Vagina (tissue), 2 donors: ENCODE data around the gene RBM20. TPM values are rescaled to one million over a fixed set of nuclear protein-coding genes. Genes with fewer than 3 reads are reported as not detected.
"Not testable (repeated sequence)": the region's sequence is repeated elsewhere in the genome, so short reads cannot be mapped to it uniquely, and the experiment has no call there.

ENCODE experiments used
- DNase-seq, 2 donors: peaks; one replicate each; pipeline ENCODE4 v3.0.0-alpha.2; 2017; ENCODE audit errors: extremely low spot score in 2 of 2
- H3K27ac ChIP-seq: fragments of 200-600 bp; sonication (generic); one replicate; pipeline ENCODE4 v1.5.1; 2019
- H3K27me3 ChIP-seq: fragments of 200-600 bp; sonication (generic); one replicate; pipeline ENCODE4 v1.5.1; 2019
- H3K36me3 ChIP-seq, 2 donors: fragments of 200-600 bp; sonication (generic); one replicate each; pipeline ENCODE4 v1.5.1; 2017 to 2019
- H3K4me1 ChIP-seq: fragments of 200-600 bp; sonication (generic); one replicate; pipeline ENCODE4 v1.5.1; 2019
- H3K4me3 ChIP-seq, 2 donors: fragments of 200-600 bp; sonication (generic); 1 replicate in 1 of 2; 2 replicates in 1 of 2; pipeline ENCODE4 v1.5.1; 2016 to 2019
- H3K9me3 ChIP-seq: fragments of 200-600 bp; sonication (generic); one replicate; pipeline ENCODE4 v1.5.1; 2019
- CTCF ChIP-seq, 3 experiments: fragments of 450-650 bp in 2 of 3; fragments of 200-600 bp in 1 of 3; sonication (generic) in 1 of 3; IDR thresholded peaks; one replicate each; pipeline ENCODE4 v1.5.1; 2017 to 2019; ENCODE audit warnings: antibody characterized with exemption in 3 of 3, mild to moderate bottlenecking in 2 of 3, moderate library complexity in 2 of 3
- POLR2A ChIP-seq, 2 donors: fragments of 450-650 bp; IDR thresholded peaks; one replicate each; pipeline ENCODE4 v1.6.1; 2017; ENCODE audit warnings: antibody characterized with exemption in 2 of 2, mild to moderate bottlenecking in 2 of 2, moderate library complexity in 2 of 2
- POLR2AphosphoS5 ChIP-seq, 2 donors: sonication (generic); formaldehyde crosslinking; IDR thresholded peaks; one replicate each; pipeline ENCODE4 v1.9.0; 2017; ENCODE audit warnings: antibody characterized with exemption in 2 of 2, mild to moderate bottlenecking in 2 of 2, low read depth in 1 of 2; ENCODE audit not compliant: insufficient read depth in 1 of 2
- intact Hi-C: fragments of 100-400 bp; cut with DNase I; formaldehyde crosslinking; loops from one replicate; pipeline ENCODE4 v1.15.1; 2023
- total RNA-seq: library from RNA; depleted of rRNA; stranded (reverse); fragments of >200 nt; gene quantifications from one replicate; pipeline ENCODE4 v1.2.3, GENCODE V29; 2016

The RBM20 gene
- total RNA-seq, 1 donor from 2014 or later = 5.2 TPM

- intact Hi-C loops = no loop called here
- Histone ChIP-seq H3K4me1 (peaks cover 4% of the 10 kb centered on the region), H3K27ac (no peak overlapping the region), H3K36me3 (no peaks in the 10 kb centered on the region), H3K9me3 (no peaks in the 10 kb centered on the region), H3K4me3 (no peak overlapping the region), H3K27me3 (no peaks in the 10 kb centered on the region)
- TF ChIP-seq POLR2A (IDR thresholded peaks at IDR 0.05) = no peak
- TF ChIP-seq CTCF (IDR thresholded peaks at IDR 0.05) = no peak
- no peak for DNase-seq
Observed at GRCh38 chr10:110638319-110638718, 5.8 kb upstream of the RBM20 start.

- H3K27me3 ChIP-seq, H3K36me3 ChIP-seq, H3K9me3 ChIP-seq, intact Hi-C loops, DNase-seq, H3K27ac ChIP-seq, H3K4me3 ChIP-seq: not testable (repeated sequence)
- peaks cover 12% of the 10 kb centered on the region for H3K4me1 ChIP-seq
Observed at GRCh38 chr10:110639046-110639445, 5.1 kb upstream of the RBM20 start.

GRCh38 chr10:110639858-110640257 is 4.3 kb upstream of the RBM20 start:
- H3K36me3 ChIP-seq, H3K27me3 ChIP-seq, H3K27ac ChIP-seq, DNase-seq, H3K9me3 ChIP-seq, H3K4me3 ChIP-seq, intact Hi-C loops: not testable (repeated sequence)
- peaks cover 17% of the 10 kb centered on the region for H3K4me1 ChIP-seq

- no peak for DNase-seq
- no peak overlapping the region for H3K27ac ChIP-seq
- TF ChIP-seq POLR2A (IDR thresholded peaks at IDR 0.05) (no peak), POLR2AphosphoS5 (IDR thresholded peaks at IDR 0.05; ENCODE audit: insufficient read depth in 1 of 2, low read depth in 1 of 2) (no peak), CTCF (IDR thresholded peaks at IDR 0.05) (no peak)
- H3K4me3 ChIP-seq = no peak overlapping the region
- H3K9me3 ChIP-seq = no peaks in the 10 kb centered on the region
- peaks cover 10% of the 10 kb centered on the region for H3K27me3 ChIP-seq
- H3K36me3 ChIP-seq = no peaks in the 10 kb centered on the region
- intact Hi-C loops = no loop called here
- H3K4me1 ChIP-seq = peaks cover 17% of the 10 kb centered on the region
Observed at GRCh38 chr10:110641256-110641655, 2.9 kb upstream of the RBM20 start.

GRCh38 chr10:110642204-110643034 is 1.7 kb upstream of the RBM20 start:
- H3K27ac ChIP-seq = no peak overlapping the region
- no peak for DNase-seq
- intact Hi-C loops = no loop called here
- peaks cover 17% of the 10 kb centered on the region for H3K4me1 ChIP-seq
- H3K27me3 ChIP-seq = peaks cover 10% of the 10 kb centered on the region
- no peaks in the 10 kb centered on the region for H3K36me3 ChIP-seq
- H3K9me3 ChIP-seq = no peaks in the 10 kb centered on the region
- TF ChIP-seq CTCF (IDR thresholded peaks at IDR 0.05) (no peak), POLR2AphosphoS5 (IDR thresholded peaks at IDR 0.05; ENCODE audit: insufficient read depth in 1 of 2, low read depth in 1 of 2) (no peak), POLR2A (IDR thresholded peaks at IDR 0.05) (no peak)
- H3K4me3 ChIP-seq = no peak overlapping the region

GRCh38 chr10:110643035-110643652 is 992 bp upstream of the RBM20 start:
- Histone ChIP-seq H3K27ac (no peak overlapping the region), H3K36me3 (no peaks in the 10 kb centered on the region), H3K4me1 (peaks cover 17% of the 10 kb centered on the region), H3K4me3 (peak overlapping the region; percentile 43 to 52), H3K27me3 (peaks cover 10% of the 10 kb centered on the region), H3K9me3 (no peaks in the 10 kb centered on the region)
- no peak for DNase-seq
- TF ChIP-seq CTCF (IDR thresholded peaks at IDR 0.05) = no peak
- no peak for TF ChIP-seq POLR2AphosphoS5 (IDR thresholded peaks at IDR 0.05; ENCODE audit: insufficient read depth in 1 of 2, low read depth in 1 of 2)
- no peak for TF ChIP-seq POLR2A (IDR thresholded peaks at IDR 0.05)
- intact Hi-C loops = no loop called here
